ENCODE data around the gene AXIN1.
"Not testable (repeated sequence)": the region's sequence is repeated elsewhere in the genome, so short reads cannot be mapped to it uniquely, and the experiment has no call there.

The AXIN1 gene

GRCh38 chr16:260326-260725 lies 92.2 kb downstream of the AXIN1 start:
- FAIRE-seq (no peak), DNase-seq (ENCODE audit: extremely low spot score, insufficient read length, low read depth) (no peak)

GRCh38 chr16:259814-260253 lies 92.7 kb downstream of the AXIN1 start:
- no peak for FAIRE-seq
- DNase-seq (ENCODE audit: extremely low spot score, insufficient read length, low read depth): no peak

GRCh38 chr16:259226-259625 lies 93.3 kb downstream of the AXIN1 start:
- DNase-seq (ENCODE audit: extremely low spot score, insufficient read length, low read depth): no peak
- no peak for FAIRE-seq

- not testable (repeated sequence) for FAIRE-seq; DNase-seq (ENCODE audit: extremely low spot score, insufficient read length, low read depth)
These were observed 94.4 kb downstream of the AXIN1 start for GRCh38 chr16:258091-258490.

GRCh38 chr16:255183-255582 lies 97.3 kb downstream of the AXIN1 start:
- no peak for FAIRE-seq
- no peak for DNase-seq (ENCODE audit: extremely low spot score, insufficient read length, low read depth)

- DNase-seq (ENCODE audit: extremely low spot score, insufficient read length, low read depth): no peak
These were observed 98.1 kb downstream of the AXIN1 start for GRCh38 chr16:254461-254860.

GRCh38 chr16:253833-254232 lies 98.7 kb downstream of the AXIN1 start:
- FAIRE-seq (no peak), DNase-seq (ENCODE audit: extremely low spot score, insufficient read length, low read depth) (no peak)

More at GRCh38 chr16:254461-254860, 98.1 kb downstream of the AXIN1 start:
- FAIRE-seq: no peak

GRCh38 chr16:252366-253337 lies 99.9 kb downstream of the AXIN1 start:
- peak; percentile 52 for DNase-seq (ENCODE audit: extremely low spot score, insufficient read length, low read depth)
- FAIRE-seq: peak; percentile 86

GRCh38 chr16:249431-249830 lies 103.1 kb downstream of the AXIN1 start:
- no peak for DNase-seq (ENCODE audit: extremely low spot score, insufficient read length, low read depth)
- FAIRE-seq: no peak

- DNase-seq (ENCODE audit: extremely low spot score, insufficient read length, low read depth): no peak
- FAIRE-seq: no peak
These were observed 105.5 kb downstream of the AXIN1 start for GRCh38 chr16:247027-247426.

GRCh38 chr16:245105-245504 lies 107.4 kb downstream of the AXIN1 start:
- FAIRE-seq (no peak), DNase-seq (ENCODE audit: extremely low spot score, insufficient read length, low read depth) (no peak)

GRCh38 chr16:243348-243747 lies 109.2 kb downstream of the AXIN1 start:
- DNase-seq (ENCODE audit: extremely low spot score, insufficient read length, low read depth) (no peak), FAIRE-seq (no peak)

- DNase-seq (ENCODE audit: extremely low spot score, insufficient read length, low read depth) (no peak), FAIRE-seq (no peak)
These were observed 110.2 kb downstream of the AXIN1 start for GRCh38 chr16:242281-242680.

GRCh38 chr16:240559-240958 lies 112.0 kb downstream of the AXIN1 start:
- no peak for FAIRE-seq
- DNase-seq (ENCODE audit: extremely low spot score, insufficient read length, low read depth): no peak

- FAIRE-seq (no peak), DNase-seq (ENCODE audit: extremely low spot score, insufficient read length, low read depth) (no peak)
These were observed 112.6 kb downstream of the AXIN1 start for GRCh38 chr16:239948-240277.

All from GM18507 (cell line).